ENCODE data around the gene PSMG4.

DNA sequence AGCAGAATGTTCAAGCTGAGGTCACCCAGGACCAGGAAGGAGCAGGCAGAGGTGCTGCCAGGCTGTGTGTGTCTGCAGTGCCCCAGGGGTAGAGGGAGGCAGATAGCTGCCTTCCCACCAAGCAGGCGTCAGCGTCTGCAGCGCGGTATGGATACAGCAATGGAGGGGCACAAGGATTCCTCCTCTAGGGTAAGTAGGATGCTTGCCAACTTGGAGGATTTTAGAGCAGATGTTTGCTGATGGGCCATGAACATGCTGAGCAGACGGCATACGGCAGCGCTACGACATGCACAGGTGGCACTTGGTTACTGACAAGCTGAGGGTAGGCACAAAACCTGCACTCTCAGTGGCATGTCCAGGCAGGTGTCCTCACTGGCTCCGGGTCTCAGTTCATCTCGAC lies 48.1 kb downstream of the PSMG4 start:
- TF ChIP-seq CTCF (IDR thresholded peaks at IDR 0.05 in 2 of 3, conservative IDR thresholded peaks at IDR 0.05 in 1 of 3; ENCODE audit: borderline replicate concordance in 1 of 3, insufficient read depth in 1 of 3, low read depth in 2 of 3, low read length in 2 of 3) (no peak), ZBTB33 (IDR thresholded peaks at IDR 0.05; ENCODE audit: extremely low read depth, insufficient replicate concordance, low read length) (no peak), SRF (IDR thresholded peaks at IDR 0.05; ENCODE audit: low read depth) (no peak), EZH2phosphoT487 (IDR thresholded peaks at IDR 0.05; ENCODE audit: borderline replicate concordance) (no peak), ZNF274 (IDR thresholded peaks at IDR 0.05; ENCODE audit: low read depth, low read length) (no peak), EZH2 (IDR thresholded peaks at IDR 0.05) (no peak), POLR2A (IDR thresholded peaks at IDR 0.05; ENCODE audit: borderline replicate concordance, extremely low read depth, insufficient read depth, insufficient read length) (no peak), RAD21 (IDR thresholded peaks at IDR 0.05; ENCODE audit: low read depth) (no peak), TCF7L2 (IDR thresholded peaks at IDR 0.05; ENCODE audit: borderline replicate concordance, extremely low read depth, insufficient read depth, insufficient read length) (no peak), POLR2AphosphoS5 (IDR thresholded peaks at IDR 0.05; ENCODE audit: low read depth, low read length) (no peak)
- TF ChIP-seq, protein P1, sequence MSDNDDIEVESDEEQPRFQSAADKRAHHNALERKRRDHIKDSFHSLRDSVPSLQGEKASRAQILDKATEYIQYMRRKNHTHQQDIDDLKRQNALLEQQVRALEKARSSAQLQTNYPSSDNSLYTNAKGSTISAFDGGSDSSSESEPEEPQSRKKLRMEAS (IDR thresholded peaks at IDR 0.05): no peak
- TF ChIP-seq, protein P2, sequence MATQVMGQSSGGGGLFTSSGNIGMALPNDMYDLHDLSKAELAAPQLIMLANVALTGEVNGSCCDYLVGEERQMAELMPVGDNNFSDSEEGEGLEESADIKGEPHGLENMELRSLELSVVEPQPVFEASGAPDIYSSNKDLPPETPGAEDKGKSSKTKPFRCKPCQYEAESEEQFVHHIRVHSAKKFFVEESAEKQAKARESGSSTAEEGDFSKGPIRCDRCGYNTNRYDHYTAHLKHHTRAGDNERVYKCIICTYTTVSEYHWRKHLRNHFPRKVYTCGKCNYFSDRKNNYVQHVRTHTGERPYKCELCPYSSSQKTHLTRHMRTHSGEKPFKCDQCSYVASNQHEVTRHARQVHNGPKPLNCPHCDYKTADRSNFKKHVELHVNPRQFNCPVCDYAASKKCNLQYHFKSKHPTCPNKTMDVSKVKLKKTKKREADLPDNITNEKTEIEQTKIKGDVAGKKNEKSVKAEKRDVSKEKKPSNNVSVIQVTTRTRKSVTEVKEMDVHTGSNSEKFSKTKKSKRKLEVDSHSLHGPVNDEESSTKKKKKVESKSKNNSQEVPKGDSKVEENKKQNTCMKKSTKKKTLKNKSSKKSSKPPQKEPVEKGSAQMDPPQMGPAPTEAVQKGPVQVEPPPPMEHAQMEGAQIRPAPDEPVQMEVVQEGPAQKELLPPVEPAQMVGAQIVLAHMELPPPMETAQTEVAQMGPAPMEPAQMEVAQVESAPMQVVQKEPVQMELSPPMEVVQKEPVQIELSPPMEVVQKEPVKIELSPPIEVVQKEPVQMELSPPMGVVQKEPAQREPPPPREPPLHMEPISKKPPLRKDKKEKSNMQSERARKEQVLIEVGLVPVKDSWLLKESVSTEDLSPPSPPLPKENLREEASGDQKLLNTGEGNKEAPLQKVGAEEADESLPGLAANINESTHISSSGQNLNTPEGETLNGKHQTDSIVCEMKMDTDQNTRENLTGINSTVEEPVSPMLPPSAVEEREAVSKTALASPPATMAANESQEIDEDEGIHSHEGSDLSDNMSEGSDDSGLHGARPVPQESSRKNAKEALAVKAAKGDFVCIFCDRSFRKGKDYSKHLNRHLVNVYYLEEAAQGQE (IDR thresholded peaks at IDR 0.05; ENCODE audit: low read depth): no peak
